Limb (tissue), 2 donors: ENCODE results near the gene HRAS.
A peak's percentile ranks its signal among the peaks of the same experiment; 100 is the strongest.

Experiments
- DNase-seq, 2 donors: peaks; one replicate each; pipeline ENCODE4 v3.0.0-alpha.2; 2016; ENCODE audit errors: extremely low spot score in 2 of 2

Gene HRAS

GRCh38 chr11:554428-555226 lies 19.3 kb upstream of the HRAS start:
- DNase-seq: peak in 1 of 2 donors; percentile 82

- no peak for DNase-seq
These were observed 18.6 kb upstream of the HRAS start for GRCh38 chr11:553988-554340.

- DNase-seq: no peak
These were observed 18.0 kb upstream of the HRAS start for GRCh38 chr11:553083-553987.

GRCh38 chr11:551596-551995 lies 16.2 kb upstream of the HRAS start:
- no peak for DNase-seq

- DNase-seq: no peak
These were observed 15.8 kb upstream of the HRAS start for GRCh38 chr11:551131-551530.

GRCh38 chr11:550746-551085 lies 15.3 kb upstream of the HRAS start:
- DNase-seq: no peak

GRCh38 chr11:550021-550745 lies 14.8 kb upstream of the HRAS start:
- DNase-seq: no peak

- no peak for DNase-seq
These were observed 13.6 kb upstream of the HRAS start for GRCh38 chr11:548700-549603.

GRCh38 chr11:545171-545570 lies 9.8 kb upstream of the HRAS start:
- DNase-seq: no peak

- no peak for DNase-seq
These were observed 9.4 kb upstream of the HRAS start for GRCh38 chr11:544817-545166.

GRCh38 chr11:541433-541885 lies 6.1 kb upstream of the HRAS start:
- DNase-seq: no peak

- peak in 1 of 2 donors; percentile 29 for DNase-seq
These were observed 5.4 kb upstream of the HRAS start for GRCh38 chr11:540583-541432.

- peak in 1 of 2 donors; percentile 24 for DNase-seq
These were observed 4.7 kb upstream of the HRAS start for GRCh38 chr11:539971-540481.

- DNase-seq: no peak
These were observed 3.2 kb upstream of the HRAS start for GRCh38 chr11:538431-539051.

- no peak for DNase-seq
These were observed 2.5 kb upstream of the HRAS start for GRCh38 chr11:537622-538430.

- DNase-seq: peak in 1 of 2 donors; percentile 84
These were observed 1.7 kb upstream of the HRAS start, which contains the start of gene LRRC56 for GRCh38 chr11:536841-537621. TSS of gene LRRC56 (plus strand) at chr11:537527. CDS start at chr11:540685, 3,158 bp downstream.

- no peak for DNase-seq
These were observed 212 bp downstream of the HRAS start for GRCh38 chr11:535210-535518.
